Stimulated activated CD4-positive, alpha-beta T cell treated with anti-CD3 and anti-CD28 coated beads, Interleukin-15, amount 100 ng/mL, for 1 hour (primary cell): ENCODE results near the gene SIN3B.
"Not testable (repeated sequence)": the region's sequence is repeated elsewhere in the genome, so short reads cannot be mapped to it uniquely, and the experiment has no call there.

Experiments
- DNase-seq, 2 donors: peaks; one replicate each; pipeline ENCODE4 v3.0.0-alpha.2; 2020; ENCODE audit warnings: low read depth in 1 of 2, low spot score in 1 of 2

SIN3B gene, protein sequence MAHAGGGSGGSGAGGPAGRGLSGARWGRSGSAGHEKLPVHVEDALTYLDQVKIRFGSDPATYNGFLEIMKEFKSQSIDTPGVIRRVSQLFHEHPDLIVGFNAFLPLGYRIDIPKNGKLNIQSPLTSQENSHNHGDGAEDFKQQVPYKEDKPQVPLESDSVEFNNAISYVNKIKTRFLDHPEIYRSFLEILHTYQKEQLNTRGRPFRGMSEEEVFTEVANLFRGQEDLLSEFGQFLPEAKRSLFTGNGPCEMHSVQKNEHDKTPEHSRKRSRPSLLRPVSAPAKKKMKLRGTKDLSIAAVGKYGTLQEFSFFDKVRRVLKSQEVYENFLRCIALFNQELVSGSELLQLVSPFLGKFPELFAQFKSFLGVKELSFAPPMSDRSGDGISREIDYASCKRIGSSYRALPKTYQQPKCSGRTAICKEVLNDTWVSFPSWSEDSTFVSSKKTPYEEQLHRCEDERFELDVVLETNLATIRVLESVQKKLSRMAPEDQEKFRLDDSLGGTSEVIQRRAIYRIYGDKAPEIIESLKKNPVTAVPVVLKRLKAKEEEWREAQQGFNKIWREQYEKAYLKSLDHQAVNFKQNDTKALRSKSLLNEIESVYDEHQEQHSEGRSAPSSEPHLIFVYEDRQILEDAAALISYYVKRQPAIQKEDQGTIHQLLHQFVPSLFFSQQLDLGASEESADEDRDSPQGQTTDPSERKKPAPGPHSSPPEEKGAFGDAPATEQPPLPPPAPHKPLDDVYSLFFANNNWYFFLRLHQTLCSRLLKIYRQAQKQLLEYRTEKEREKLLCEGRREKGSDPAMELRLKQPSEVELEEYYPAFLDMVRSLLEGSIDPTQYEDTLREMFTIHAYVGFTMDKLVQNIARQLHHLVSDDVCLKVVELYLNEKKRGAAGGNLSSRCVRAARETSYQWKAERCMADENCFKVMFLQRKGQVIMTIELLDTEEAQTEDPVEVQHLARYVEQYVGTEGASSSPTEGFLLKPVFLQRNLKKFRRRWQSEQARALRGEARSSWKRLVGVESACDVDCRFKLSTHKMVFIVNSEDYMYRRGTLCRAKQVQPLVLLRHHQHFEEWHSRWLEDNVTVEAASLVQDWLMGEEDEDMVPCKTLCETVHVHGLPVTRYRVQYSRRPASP

GRCh38 chr19:16829010-16829821 lies at the start of gene SIN3B:
SIN3B (plus strand) TSS chr19:16829398; CDS start chr19:16829421, 23 bp downstream.
- peak; percentile 77 to 88 for DNase-seq

- DNase-seq: no peak
Observed at GRCh38 chr19:16779539-16780163, 49.5 kb upstream of the SIN3B start.

- DNase-seq: no peak
Observed at GRCh38 chr19:16782719-16783118, 46.5 kb upstream of the SIN3B start.

DNA sequence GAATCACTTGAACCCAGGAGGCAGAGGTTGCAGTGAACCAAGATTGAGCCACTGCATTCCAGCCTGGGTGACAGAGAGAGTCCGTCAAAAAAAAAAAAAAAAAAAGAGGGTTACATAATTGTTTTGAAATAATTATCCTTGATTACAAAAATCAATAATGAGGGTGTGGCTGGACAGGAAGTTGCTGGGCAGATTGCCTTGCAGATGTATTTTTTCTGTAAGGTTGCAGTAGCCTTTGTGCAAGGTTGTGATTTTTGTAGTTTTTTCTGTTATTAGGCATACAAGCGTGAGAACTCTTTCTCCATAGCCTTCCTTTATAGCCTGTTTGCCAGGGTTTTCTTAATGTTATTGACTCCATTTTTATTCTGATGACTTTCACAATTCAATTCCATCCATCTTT lies 40.7 kb upstream of the SIN3B start:
- DNase-seq: no peak

DNA sequence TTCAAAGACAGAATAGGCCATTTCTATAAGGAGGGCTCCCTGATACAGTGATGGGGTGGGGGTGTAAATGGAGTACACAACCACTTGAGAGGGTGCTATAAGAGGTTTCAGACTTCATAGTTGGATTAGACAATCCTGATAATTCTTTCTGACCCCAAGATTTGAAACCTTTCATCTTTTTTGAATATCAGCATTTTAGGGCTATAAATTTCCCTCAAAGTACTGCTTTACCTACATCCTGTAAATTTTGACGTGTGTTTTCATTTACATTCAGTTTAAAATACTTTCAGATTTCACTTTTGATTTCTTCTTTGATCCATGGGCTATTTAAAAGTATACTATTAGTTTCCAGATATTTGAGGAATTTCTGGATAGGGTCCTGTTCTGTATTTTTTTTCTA lies 40.0 kb upstream of the SIN3B start:
- no peak for DNase-seq

DNA sequence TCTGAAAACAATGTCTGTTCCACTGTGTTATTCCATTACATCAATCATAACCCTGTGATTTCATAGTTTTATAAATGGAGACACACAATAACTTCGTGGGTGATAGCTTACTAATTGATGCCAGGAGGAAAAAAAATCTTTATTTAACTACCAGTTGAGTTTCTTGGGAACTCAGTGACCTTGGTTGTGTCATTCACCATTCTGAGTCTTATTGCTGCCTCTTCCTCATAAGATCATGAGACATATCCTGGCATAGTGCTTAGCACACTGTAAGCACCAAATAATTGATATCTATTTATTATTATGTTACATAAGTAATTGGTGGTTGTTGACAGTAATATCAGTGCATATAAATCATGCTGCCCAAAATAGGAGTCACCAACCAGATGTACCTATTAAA lies 39.1 kb upstream of the SIN3B start:
- no peak for DNase-seq

GRCh38 chr19:16791942-16792341 lies 37.3 kb upstream of the SIN3B start:
- DNase-seq: no peak

DNA sequence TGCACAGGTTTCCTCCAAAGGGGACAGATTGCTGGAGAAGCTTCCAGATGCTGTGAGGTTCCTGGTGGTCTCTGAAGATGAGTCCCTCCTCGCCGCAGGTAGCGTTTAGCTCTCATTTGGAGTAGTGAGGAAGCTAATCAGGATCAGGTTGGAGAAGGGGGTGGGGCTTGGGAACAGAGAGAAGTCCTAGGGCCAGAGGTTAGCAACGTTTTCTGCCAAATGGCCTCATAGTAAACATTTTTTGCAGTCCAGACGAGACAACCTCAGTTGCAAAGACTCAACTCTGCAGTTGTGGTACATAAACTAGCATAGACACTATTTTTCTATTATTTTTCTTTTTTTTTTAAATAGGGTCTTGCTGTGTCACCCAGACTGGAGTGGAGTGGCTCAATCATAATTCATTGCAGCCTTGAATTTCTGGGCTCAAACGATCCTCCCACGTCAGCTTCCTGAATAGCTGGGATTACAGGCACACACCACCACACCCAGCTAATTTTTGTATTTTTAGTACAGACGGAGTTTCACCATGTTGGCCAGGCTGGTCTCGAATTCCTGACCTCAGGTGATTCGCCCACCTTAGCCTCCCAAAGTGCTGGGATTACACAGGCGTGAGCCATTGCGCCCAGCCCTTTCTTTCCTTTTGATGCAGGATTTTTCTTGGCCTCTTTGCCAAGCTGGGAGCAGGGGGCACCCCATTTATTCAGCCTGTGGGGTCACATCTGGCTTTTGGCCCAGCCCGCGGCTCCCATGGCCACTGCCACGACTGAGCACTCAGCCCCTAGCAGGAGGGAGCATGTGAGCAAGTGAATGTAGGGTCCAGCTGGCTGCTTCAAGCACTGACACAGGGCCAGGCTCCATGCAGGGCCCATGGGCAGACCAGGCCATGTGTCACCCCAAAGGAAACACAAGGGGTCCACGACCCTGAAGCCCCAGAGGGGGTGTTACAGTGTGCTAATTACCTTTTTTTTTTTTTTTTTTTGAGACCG lies 34.4 kb upstream of the SIN3B start:
- no peak for DNase-seq

DNA sequence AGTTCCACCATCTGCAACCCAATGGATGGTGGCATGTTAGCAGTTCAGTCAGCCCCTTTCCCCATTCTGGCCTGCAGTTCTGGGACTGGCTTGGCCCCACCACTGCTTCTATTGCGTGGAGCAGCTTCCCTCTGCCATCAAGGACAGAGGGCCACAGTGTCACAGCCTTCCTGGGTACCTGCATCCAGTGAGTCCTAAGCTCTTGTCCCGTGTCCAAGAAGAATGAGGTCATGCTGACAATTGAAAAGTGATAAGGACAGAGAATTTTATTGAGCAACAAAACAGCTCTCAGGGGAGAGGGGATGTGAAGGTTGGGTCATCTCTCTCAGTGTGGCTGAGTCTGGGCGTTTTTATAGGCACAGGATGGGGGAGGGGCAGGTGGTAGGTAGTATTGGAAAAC lies 33.5 kb upstream of the SIN3B start:
- DNase-seq: no peak

GRCh38 chr19:16797876-16798275 lies 31.3 kb upstream of the SIN3B start:
- DNase-seq: no peak

GRCh38 chr19:16798326-16798725 lies 30.9 kb upstream of the SIN3B start:
- not testable (repeated sequence) for DNase-seq

DNA sequence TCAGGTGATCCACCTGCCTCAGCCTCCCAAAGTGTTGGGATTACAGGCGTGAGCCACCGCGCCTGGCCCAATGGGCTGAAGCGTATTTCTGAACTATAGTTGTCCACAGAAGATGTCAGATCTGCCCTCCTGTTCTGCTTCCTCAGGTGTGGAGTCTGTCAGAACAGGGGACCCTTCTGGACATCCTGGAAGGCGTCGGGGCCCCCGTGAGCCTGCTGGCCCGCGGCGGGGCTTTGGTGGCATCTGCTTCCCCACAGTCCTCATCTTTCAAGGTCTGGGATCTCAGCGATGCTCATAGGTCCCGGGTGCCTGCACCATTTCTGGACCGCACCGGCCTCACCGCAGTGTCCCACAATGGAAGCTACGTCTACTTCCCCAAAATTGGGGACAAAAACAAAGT lies 29.5 kb upstream of the SIN3B start:
- no peak for DNase-seq

- DNase-seq: no peak
Observed at GRCh38 chr19:16801600-16802013, 27.6 kb upstream of the SIN3B start.

DNA sequence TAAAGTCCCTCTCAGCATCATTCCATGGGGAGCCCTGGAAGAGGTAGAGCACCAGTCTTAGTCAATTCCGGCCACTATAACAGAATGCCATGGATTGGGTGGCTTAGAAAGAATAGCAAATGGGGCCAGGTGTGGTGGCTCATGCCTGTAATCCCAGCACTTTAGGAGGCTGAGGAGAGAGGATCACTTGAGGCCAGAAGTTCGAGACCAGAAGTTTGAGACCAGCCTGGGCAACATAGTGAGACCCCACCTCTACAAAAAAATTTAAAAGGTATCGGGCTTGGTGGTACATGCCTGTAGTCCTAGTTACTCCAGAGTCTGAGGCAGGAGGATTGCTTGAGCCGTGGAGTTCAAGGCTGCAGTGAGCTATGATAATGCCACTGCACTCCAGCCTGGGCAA lies 25.0 kb upstream of the SIN3B start:
- no peak for DNase-seq

DNA sequence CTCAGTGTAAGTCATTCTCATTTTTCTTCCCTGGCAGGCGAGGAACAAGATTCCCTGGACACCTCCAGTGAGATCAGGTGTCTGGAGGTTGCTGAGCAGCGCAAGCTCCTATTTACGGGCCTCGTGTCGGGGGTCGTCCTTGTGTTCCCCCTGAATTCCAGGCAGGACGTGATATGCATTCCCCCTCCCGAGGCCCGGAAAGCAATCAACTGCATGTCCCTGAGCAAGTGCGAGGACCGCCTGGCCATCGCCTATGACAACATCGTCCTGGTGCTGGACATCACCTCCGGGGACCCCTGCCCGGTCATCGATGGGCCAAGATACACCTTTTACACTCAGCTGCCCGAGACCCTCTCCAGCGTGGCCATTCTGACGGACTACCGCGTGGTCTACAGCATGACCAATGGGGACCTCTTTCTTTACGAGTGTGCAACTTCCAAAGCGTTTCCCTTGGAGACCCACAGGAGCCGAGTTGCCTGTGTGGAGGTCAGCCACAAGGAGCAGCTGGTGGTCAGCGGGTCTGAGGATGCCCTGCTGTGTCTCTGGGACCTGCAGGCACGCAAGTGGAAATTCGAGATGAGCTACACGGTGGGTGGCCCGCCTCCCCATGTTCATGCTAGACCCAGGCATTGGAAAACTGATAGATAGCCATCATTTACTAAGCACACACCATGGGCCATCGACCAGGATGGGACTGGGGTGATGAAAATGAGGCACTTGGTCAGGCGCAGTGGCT lies 21.5 kb upstream of the SIN3B start:
- DNase-seq: no peak

- no peak for DNase-seq
Observed at GRCh38 chr19:16814526-16815100, 14.6 kb upstream of the SIN3B start.

DNA sequence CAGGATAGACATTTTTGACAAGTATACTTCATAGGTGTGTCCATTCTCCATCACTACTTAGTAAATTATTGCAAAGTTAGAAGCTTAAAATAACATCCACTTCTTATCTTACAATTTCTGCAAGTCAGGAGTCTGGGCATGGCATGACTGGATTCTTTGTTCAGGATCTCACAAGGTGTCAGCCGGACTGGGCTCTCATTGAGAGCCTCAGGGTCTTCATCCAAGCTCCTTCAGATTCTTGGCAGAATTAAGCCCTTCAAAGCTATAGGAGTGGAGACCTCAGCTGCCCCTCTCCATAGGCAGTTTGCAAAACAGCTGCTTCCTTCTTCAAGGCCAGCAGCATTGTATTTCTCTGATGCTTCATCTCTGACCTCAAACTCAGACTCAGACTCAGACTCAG lies 9.1 kb upstream of the SIN3B start:
- DNase-seq: no peak

GRCh38 chr19:16821081-16821480 lies 8.1 kb upstream of the SIN3B start:
- no peak for DNase-seq
